GM10266 (cell line): ENCODE data around the gene TOMM70.

Experiments used
- DNase-seq: peaks from one replicate; pipeline ENCODE4 v3.0.0; 2012; ENCODE audit errors: extremely low spot score
- CTCF ChIP-seq: IDR thresholded peaks from 2 replicates; pipeline ENCODE4 v1.5.1; 2012; ENCODE audit warnings: mild to moderate bottlenecking, low read depth; ENCODE audit not compliant: control insufficient read depth, insufficient read depth; ENCODE audit errors: missing control alignments

TOMM70 gene

GRCh38 chr3:100423611-100424010, 22.7 kb upstream of the TOMM70 start:
- DNase-seq = no peak
- TF ChIP-seq CTCF = no peak

- DNase-seq = no peak
- no peak for TF ChIP-seq CTCF
Measured at GRCh38 chr3:100420885-100421284, 20.0 kb upstream of the TOMM70 start.

GRCh38 chr3:100419406-100419805, 18.5 kb upstream of the TOMM70 start:
- DNase-seq = no peak
- no peak for TF ChIP-seq CTCF

- no peak for TF ChIP-seq CTCF
- DNase-seq = no peak
Measured at GRCh38 chr3:100416863-100417262, 16.0 kb upstream of the TOMM70 start.

GRCh38 chr3:100416176-100416575, 15.3 kb upstream of the TOMM70 start:
- no peak for DNase-seq
- TF ChIP-seq CTCF = no peak

- no peak for TF ChIP-seq CTCF
- no peak for DNase-seq
Measured at GRCh38 chr3:100413613-100414012, 12.7 kb upstream of the TOMM70 start.

GRCh38 chr3:100412912-100413590, 12.2 kb upstream of the TOMM70 start:
- no peak for TF ChIP-seq CTCF
- no peak for DNase-seq
